HG03060 (cell line): ENCODE data around the gene HNRNPA2B1.
"Not testable (repeated sequence)": the region's sequence is repeated elsewhere in the genome, so short reads cannot be mapped to it uniquely, and the experiment has no call there.

Experiments used
- ATAC-seq: cut with Tn5 transposase; IDR thresholded peaks from one replicate; pipeline ENCODE4 v1.9.1; 2021; ENCODE audit warnings: low read depth, moderate number of reproducible peaks; ENCODE audit not compliant: unreplicated experiment

The HNRNPA2B1 gene

GRCh38 chr7:26148307-26148700 lies 52.2 kb downstream of the HNRNPA2B1 start:
- not testable (repeated sequence) for ATAC-seq

DNA sequence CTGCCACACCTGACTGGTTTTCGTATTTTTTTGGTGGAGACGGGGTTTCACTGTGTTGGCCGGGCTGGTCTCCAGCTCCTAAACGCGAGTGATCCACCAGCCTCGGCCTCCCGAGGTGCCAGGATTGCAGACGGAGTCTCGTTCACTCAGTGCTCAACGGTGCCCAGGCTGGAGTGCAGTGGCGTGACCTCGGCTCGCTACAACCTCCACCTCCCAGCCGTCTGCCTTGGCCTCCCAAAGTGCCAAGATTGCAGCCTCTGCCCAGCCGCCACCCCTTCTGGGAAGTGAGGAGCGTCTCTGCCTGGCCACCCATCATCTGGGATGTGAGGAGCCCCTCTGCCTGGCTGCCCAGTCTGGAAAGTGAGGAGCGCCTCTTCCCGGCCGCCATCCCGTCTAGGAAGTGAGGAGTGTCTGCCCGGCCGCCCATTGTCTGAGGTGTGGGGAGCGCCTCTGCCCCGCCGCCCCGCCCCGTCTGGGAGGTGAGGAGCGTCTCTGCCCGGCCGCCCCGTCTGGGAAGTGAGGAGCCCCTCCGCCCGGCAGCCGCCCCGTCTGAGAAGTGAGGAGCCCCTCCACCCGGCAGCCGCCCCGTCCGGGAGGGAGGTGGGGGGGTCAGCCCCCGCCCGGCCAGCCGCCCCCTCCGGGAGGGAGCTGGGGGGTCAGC lies 52.8 kb downstream of the HNRNPA2B1 start:
- ATAC-seq: not testable (repeated sequence)

DNA sequence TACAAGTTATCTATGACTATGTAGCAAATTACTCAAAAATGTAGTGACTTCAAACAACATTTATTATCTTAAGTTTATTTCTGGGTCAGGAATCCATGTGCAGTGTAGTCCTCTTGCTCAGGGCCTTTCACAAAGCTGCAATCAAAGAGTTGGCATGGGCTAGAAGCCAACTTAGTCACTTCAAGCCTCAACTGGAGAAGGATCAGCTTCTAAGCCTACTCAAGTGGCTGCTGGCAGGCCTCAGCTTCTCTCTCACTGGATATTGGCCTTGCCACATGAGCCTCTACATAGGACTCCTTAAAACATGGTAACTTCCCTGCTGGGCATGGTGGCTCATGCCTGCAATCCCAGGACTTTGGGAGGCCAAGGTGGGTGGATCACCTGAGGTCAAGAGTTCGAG lies 53.5 kb downstream of the HNRNPA2B1 start:
- no peak for ATAC-seq

DNA sequence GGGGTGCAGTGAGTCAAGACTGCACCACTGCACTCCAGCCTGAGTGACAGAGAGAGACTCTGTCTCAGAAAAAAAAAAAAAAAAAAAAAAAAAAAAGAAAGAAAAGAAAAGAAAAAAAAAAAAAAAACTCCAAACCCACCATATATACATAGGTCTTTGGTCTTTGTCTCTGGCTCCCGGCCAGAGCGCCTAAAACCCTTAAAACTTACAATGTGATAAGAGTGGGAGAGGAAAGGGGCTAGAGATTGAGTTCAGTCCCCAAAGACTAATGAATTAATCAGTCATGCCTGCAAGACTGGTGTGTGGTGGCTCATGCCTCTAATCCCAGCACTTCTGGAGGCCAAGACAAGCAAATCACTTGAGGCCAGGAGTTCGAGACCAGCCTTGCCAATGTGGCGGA lies 55.3 kb downstream of the HNRNPA2B1 start:
- no peak for ATAC-seq

DNA sequence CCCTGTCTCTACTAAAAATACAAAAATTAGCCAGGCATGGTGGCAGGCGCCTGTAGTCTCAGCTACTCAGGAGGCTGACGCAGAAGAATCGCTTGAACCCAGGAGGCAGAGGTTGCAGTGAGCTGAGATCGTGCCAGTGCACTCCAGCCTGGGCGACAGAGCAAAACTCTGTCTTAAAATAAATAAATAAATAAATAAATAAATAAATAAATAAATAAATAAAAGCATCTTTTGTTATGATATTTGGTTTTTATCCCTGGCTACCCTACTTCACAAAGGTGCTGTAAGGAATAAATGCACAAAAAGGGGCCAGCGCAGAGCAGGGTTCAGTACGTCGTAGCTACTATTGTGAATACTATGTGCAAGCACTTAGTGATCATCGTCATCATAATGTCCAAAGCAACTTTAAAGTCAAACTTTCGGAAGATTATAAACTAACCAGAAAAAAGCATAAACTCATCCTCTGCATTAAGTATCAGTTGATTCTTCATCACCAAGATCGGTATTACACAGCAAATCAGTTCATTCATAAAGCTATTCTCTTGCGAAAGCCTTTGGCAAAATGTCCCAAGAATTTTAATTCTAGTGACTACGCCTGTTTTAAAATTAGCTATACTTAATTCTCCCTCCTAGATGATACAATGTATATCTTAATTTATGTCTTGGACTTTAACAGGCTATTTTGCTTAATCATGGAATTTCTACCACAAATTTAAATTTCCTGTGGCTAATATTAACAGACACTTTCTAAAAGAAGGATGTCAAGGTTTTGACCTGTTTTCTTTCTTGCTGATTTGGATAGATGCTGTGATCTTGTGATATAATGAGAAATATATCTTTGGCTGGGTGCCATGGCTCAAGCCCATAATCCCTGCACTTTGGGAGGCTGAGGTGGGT lies 56.1 kb downstream of the HNRNPA2B1 start:
- no peak for ATAC-seq

DNA sequence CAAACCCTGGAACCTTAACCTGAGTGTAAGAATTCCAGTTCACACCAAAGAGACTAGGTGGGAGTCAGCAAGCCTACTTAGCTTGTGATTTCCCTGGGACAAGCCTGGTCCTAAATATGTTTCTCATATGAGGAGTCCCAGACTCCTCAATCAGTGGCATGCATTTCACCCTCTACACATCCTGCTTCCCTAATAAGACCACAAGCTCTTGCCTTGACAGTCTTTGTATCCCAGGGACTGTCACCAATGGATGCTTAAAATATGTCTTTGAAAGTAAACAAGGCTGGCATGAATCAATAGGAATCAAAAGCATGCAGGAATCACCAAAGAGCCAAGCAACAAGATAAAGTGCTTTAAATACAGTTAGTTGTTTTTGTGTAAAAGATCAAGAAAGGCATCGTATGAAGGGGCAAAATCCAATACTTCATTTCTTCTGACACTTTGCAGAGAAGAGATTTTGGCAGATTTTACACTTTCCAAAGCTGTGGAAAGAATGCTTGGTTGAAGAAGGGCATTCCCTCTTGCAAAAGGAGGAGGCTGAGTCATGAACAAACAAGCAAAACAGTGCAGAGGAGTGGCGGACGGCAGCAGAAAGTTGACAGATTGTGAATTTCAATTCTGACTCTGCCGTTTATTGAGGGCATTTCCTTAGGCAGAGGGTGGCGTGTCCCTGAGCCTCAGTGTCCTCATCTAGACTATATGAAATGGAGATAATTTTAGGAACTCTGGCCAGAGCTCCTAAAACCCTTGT lies 57.1 kb downstream of the HNRNPA2B1 start:
- no peak for ATAC-seq

GRCh38 chr7:26141077-26141476 lies 59.5 kb downstream of the HNRNPA2B1 start:
- ATAC-seq: no peak

- no peak for ATAC-seq
Observed at GRCh38 chr7:26140380-26140779, 60.2 kb downstream of the HNRNPA2B1 start.
